Uterus (tissue), 4 donors: Measurements from ENCODE around the gene S100A2. TPM values are rescaled to one million over a fixed set of nuclear protein-coding genes. Genes with fewer than 3 reads are reported as not detected.
"Not testable (repeated sequence)": the region's sequence is repeated elsewhere in the genome, so short reads cannot be mapped to it uniquely, and the experiment has no call there.

Source experiments
- DNase-seq, 2 donors: peaks; one replicate each; pipeline ENCODE4 v3.0.0-alpha.2; 2019 to 2020
- H3K27ac ChIP-seq, 2 donors: fragments of 200-600 bp; sonication (generic); 1 replicate in 1 of 2; 2 replicates in 1 of 2; pipeline ENCODE4 v1.5.1; 2016 to 2018
- H3K27me3 ChIP-seq, 2 donors: fragments of 200-600 bp; sonication (generic); one replicate each; pipeline ENCODE4 v1.5.1; 2018 to 2019; ENCODE audit warnings: control low read depth in 1 of 2
- H3K36me3 ChIP-seq, 2 donors: fragments of 200-600 bp; sonication (generic); one replicate each; pipeline ENCODE4 v1.5.1; 2019; ENCODE audit warnings: control low read depth in 1 of 2
- H3K4me1 ChIP-seq, 2 donors: fragments of 200-600 bp; sonication (generic); one replicate each; pipeline ENCODE4 v1.5.1; 2018 to 2019; ENCODE audit warnings: control low read depth in 1 of 2
- H3K4me3 ChIP-seq, 2 donors: fragments of 200-600 bp; sonication (generic); 1 replicate in 1 of 2; 2 replicates in 1 of 2; pipeline ENCODE4 v1.5.1; 2018 to 2019; ENCODE audit warnings: mild to moderate bottlenecking in 1 of 2
- H3K9me3 ChIP-seq, 2 donors: fragments of 200-600 bp; sonication (generic); one replicate each; pipeline ENCODE4 v1.5.1; 2019; ENCODE audit warnings: control low read depth in 1 of 2
- CTCF ChIP-seq, 4 experiments: fragments of 200-600 bp in 2 of 4; fragments of 450-650 bp in 2 of 4; sonication (generic) in 2 of 4; IDR thresholded peaks; one replicate each; pipeline ENCODE4 v1.5.1; 2016 to 2019; ENCODE audit warnings: antibody characterized with exemption in 4 of 4, mild to moderate bottlenecking in 2 of 4, moderate library complexity in 1 of 4
- POLR2A ChIP-seq, 2 donors: fragments of 450-650 bp; IDR thresholded peaks; one replicate each; pipeline ENCODE4 v1.6.1; 2016; ENCODE audit warnings: antibody characterized with exemption in 2 of 2, mild to moderate bottlenecking in 1 of 2, moderate library complexity in 1 of 2
- intact Hi-C: fragments of 100-400 bp; cut with DNase I; formaldehyde crosslinking; loops from one replicate; pipeline ENCODE4 v1.15.1; 2023; ENCODE audit warnings: low total_unique reads
- total RNA-seq, 4 donors: library from RNA; depleted of rRNA in 3 of 4; stranded (reverse); fragments of >200 nt in 3 of 4; gene quantifications; one replicate each; pipeline versions ENCODE4 v1.1.0 to v1.2.4, GENCODE V29; 2014 to 2023
- donor health status: DM: yes; HTN: yes; CAD: no.

S100A2 gene
- total RNA-seq, 4 donors from 2014 or later, result 2.1 to 2.7 TPM; not detected in 2

DNA sequence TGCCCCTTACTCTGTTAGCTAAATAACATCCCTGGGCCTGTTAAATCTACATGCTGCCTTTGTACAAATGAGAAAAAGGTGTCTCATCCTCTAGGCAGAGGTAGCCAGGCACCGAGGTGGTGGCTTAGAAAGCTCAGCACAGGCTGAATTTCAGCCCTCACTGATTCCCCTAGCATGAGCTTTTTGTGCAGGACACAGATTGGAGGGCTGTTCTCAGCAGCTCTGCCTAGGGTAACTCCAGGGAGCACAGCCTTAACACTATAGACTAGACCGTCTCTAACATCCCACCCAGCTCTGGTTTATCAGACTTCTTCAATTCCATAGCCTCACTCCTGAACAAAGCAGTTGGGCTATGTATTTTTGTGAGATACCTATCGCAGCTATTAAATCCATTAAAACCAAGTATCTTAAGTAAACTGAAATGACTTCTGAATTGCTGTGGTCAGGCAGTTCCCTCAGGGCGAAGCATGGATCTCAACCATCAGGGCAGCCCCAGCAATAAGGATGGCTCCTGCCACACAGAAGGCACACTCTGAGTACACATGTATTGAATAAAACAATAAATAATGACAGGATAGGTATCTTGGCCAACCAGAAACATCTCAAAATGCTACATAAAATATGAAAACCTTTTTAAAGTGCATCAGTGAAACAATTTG, 44.7 kb downstream of the S100A2 start:
- DNase-seq, result no peak
- no peak overlapping the region for H3K27ac ChIP-seq

GRCh38 chr1:153520137-153520691, 45.4 kb downstream of the S100A2 start:
- DNase-seq, H3K4me3 ChIP-seq, H3K27ac ChIP-seq: not testable (repeated sequence)

More for the DNA sequence above, 44.7 kb downstream of the S100A2 start:
- no peak for TF ChIP-seq CTCF (IDR thresholded peaks at IDR 0.05)
- TF ChIP-seq POLR2A (IDR thresholded peaks at IDR 0.05), result no peak
- Histone ChIP-seq H3K36me3 (no peaks in the 10 kb centered on the region), H3K27me3 (no peaks in the 10 kb centered on the region), H3K9me3 (no peaks in the 10 kb centered on the region), H3K4me3 (no peak overlapping the region), H3K4me1 (peaks cover 0 to under 1% of the 10 kb centered on the region in 2 donors)
- intact Hi-C loops, result no loop called here

GRCh38 chr1:153519242-153519641, 46.4 kb downstream of the S100A2 start:
- Histone ChIP-seq H3K27me3 (no peaks in the 10 kb centered on the region), H3K9me3 (no peaks in the 10 kb centered on the region), H3K36me3 (no peaks in the 10 kb centered on the region), H3K27ac (no peak overlapping the region), H3K4me1 (no peaks in the 10 kb centered on the region), H3K4me3 (no peak overlapping the region)
- TF ChIP-seq CTCF (IDR thresholded peaks at IDR 0.05), result no peak
- TF ChIP-seq POLR2A (IDR thresholded peaks at IDR 0.05), result no peak
- intact Hi-C loops, result no loop called here
- DNase-seq, result no peak

More at GRCh38 chr1:153520137-153520691, 45.4 kb downstream of the S100A2 start:
- H3K4me1 ChIP-seq, H3K9me3 ChIP-seq, intact Hi-C loops, H3K36me3 ChIP-seq, H3K27me3 ChIP-seq: not testable (repeated sequence)

DNA sequence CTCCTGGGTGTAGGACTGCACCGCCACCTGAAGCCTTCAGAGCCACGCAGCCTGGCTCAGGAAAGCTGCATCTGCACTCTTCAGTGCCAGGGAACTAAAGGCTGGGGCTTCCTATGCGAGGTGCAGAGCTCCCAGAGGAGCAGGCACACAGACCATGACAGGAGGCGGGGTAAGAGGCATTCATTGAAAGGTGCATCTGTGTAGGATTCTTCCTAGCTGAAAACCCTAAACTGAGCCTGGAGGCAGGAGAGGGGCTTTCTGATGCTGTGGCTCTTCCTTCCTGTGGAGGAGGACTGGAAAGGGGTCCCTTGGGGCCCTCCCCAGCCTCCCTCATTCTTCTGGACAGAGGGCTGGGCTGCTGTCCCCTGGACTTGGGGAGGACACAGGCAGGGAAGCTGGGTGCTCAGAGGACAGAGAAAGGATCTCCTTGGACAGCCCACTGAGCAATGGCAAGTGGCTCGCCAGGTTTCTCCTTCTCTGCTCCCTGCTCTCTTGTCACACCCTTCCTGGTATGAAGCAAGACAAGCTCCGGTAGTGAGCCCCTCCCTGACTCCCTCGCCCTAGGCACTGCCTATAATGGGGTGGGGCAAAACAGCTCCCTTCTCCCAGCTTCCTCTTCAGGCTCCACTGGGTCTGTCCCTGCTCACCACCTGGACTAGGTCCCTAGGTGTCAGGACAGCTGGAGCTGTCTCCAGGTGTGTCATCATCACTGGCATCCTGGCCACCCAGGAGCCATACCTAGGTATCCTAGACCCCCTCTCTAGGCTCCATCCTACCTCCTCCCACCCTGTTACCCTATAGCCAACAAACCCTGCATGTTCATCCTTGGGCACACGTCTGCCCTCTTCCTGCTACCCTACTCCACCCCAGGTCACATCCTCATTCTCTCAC, 49.9 kb downstream of the S100A2 start:
- intact Hi-C loops, result no loop called here
- no peak for DNase-seq
- peaks cover 0 to 7% of the 10 kb centered on the region in 2 donors for H3K4me1 ChIP-seq
- TF ChIP-seq CTCF (IDR thresholded peaks at IDR 0.05) (no peak), POLR2A (IDR thresholded peaks at IDR 0.05) (no peak)
- no peaks in the 10 kb centered on the region for H3K27me3 ChIP-seq
- H3K36me3 ChIP-seq, result no peaks in the 10 kb centered on the region
- H3K27ac ChIP-seq, result no peak overlapping the region
- no peak overlapping the region for H3K4me3 ChIP-seq
- no peaks in the 10 kb centered on the region for H3K9me3 ChIP-seq

DNA sequence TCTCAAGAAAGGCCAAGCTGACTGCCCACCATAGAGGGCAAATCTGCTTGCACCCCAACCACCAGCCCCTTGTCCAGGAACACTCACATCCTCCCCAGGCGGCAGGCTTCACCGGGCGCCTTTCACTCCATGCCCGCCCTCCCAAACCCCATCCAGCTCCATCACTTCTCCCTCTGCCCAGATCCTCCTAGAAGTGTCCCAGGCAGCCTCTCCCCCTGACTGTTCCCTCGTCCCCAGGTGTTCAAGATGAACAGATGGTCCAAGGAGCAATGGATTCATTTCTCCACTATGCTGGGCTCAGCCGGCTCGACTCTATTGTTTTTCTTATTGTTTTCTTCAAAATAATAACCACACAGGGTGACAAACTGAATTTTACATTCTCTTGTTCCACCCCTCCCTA, 52.0 kb downstream of the S100A2 start:
- Histone ChIP-seq H3K36me3 (no peaks in the 10 kb centered on the region), H3K4me3 (no peak overlapping the region), H3K27me3 (no peaks in the 10 kb centered on the region), H3K9me3 (no peaks in the 10 kb centered on the region), H3K4me1 (peaks cover 0 to 7% of the 10 kb centered on the region in 2 donors), H3K27ac (no peak overlapping the region)
- DNase-seq, result no peak
- intact Hi-C loops, result no loop called here
- TF ChIP-seq CTCF (IDR thresholded peaks at IDR 0.05) (no peak), POLR2A (IDR thresholded peaks at IDR 0.05) (no peak)
